Islet precursor cell (in vitro differentiated cells): ENCODE data around the gene PMIS2.

Experiments
- DNase-seq: peaks from one replicate; pipeline ENCODE4 v3.0.0-alpha.2; 2018

The PMIS2 gene

GRCh38 chr19:35633727-35634440 is 47.9 kb downstream of the PMIS2 start:
- no peak for DNase-seq

- no peak for DNase-seq
Measured at GRCh38 chr19:35636651-35637050, 50.7 kb downstream of the PMIS2 start.
